K562 (cell line): ENCODE data around the gene VWA8. TPM values are rescaled to one million over a fixed set of nuclear protein-coding genes. Genes with fewer than 3 reads are reported as not detected.
"Not testable (repeated sequence)": the region's sequence is repeated elsewhere in the genome, so short reads cannot be mapped to it uniquely, and the experiment has no call there.

Source experiments
- ATAC-seq: fragments of 200-7000 bp; cut with Tn5 transposase; 3 replicates; pipeline ENCODE4 v1.9.1; 2020; ENCODE audit warnings: moderate library complexity
- BruUV-seq: library from RNA; stranded (reverse); fragments of 400-500 nt; replicated peaks from 2 replicates; lab custom pipeline; 2021; lab: Mats Ljungman, UMichigan
- CTCF ChIA-PET: fragments of 300-600 bp; formaldehyde crosslinking; extraction: SDS; loops from one replicate; lab custom pipeline; 2021; ENCODE audit warnings: low intra/inter-chr PET ratio; lab: Yijun Ruan, JAX
- POLR2A ChIA-PET: fragments of 300-600, 350-650 bp; sonication (Branson Sonifier 250); formaldehyde crosslinking; extraction: SDS; loops from one replicate; lab custom pipeline; 2021; ENCODE audit warnings: antibody characterized with exemption, inconsistent platforms; lab: Yijun Ruan, JAX
- DNase-seq, 4 experiments: peaks; one replicate each; pipeline versions ENCODE4 v3.0.0 to v3.0.0-alpha.2; 2011 to 2018; ENCODE audit warnings: low spot score in 3 of 4, mixed read lengths in 3 of 4; ENCODE audit errors: extremely low read depth in 1 of 4
- FAIRE-seq: peaks from 2 replicates; lab custom pipeline; 2011; peaks lifted over from hg19 to GRCh38; lab: Jason Lieb, UNC
- H2AFZ ChIP-seq: 2 replicates; pipeline ENCODE4 v1.6.0; 2011; ENCODE audit warnings: low read depth, low read length, control low read depth, inconsistent platforms
- H3K27ac ChIP-seq: fragments of 200-600 bp; 3 replicates; pipeline ENCODE4 v1.8.0; 2011; ENCODE audit warnings: low read depth, mild to moderate bottlenecking, control low read depth, inconsistent platforms, low read length, moderate library complexity, mixed read lengths; ENCODE audit errors: extremely low read depth
- H3K27me3 ChIP-seq, 2 experiments: fragments of 300-600 bp in 1 of 2; 2 replicates in 1 of 2; 3 replicates in 1 of 2; pipeline versions ENCODE4 v1.6.0 to v1.8.0; 2011; ENCODE audit warnings: inconsistent platforms in 2 of 2, low read length in 2 of 2, mild to moderate bottlenecking in 1 of 2, mixed read lengths in 1 of 2, moderate library complexity in 1 of 2; ENCODE audit not compliant: control insufficient read depth in 2 of 2, insufficient read depth in 2 of 2
- H3K36me3 ChIP-seq: fragments of 300-600 bp; 3 replicates; pipeline ENCODE4 v1.8.0; 2011; ENCODE audit warnings: mild to moderate bottlenecking, low read length, inconsistent platforms; ENCODE audit not compliant: control insufficient read depth, insufficient read depth
- H3K4me1 ChIP-seq, 2 experiments: fragments of 200-600 bp in 1 of 2; replicated peaks in 1 of 2; 2 replicates in 1 of 2; 3 replicates in 1 of 2; pipeline versions ENCODE4 v1.5.1 to v1.8.0; 2011; ENCODE audit warnings: inconsistent platforms in 2 of 2, low read length in 2 of 2, mild to moderate bottlenecking in 1 of 2, mixed read lengths in 1 of 2, moderate library complexity in 1 of 2; ENCODE audit not compliant: control insufficient read depth in 2 of 2, insufficient read depth in 2 of 2
- H3K4me2 ChIP-seq: 2 replicates; pipeline ENCODE4 v1.6.1; 2011; ENCODE audit warnings: low read length, control low read depth, inconsistent platforms, mixed read lengths; ENCODE audit not compliant: insufficient read depth
- H3K4me3 ChIP-seq: fragments of 200-600 bp; sonication (generic), shearing (Covaris generic); 2 replicates; pipeline ENCODE4 v1.5.1; 2016; ENCODE audit warnings: control low read depth, inconsistent platforms
- H3K79me2 ChIP-seq: fragments of 200-600 bp; 3 replicates; pipeline ENCODE4 v1.8.0; 2011; ENCODE audit warnings: low read length, inconsistent platforms; ENCODE audit not compliant: control insufficient read depth, insufficient read depth
- H3K9ac ChIP-seq, 2 experiments: 2 replicates each; pipeline versions ENCODE4 v1.6.0 to v1.6.1; 2011; ENCODE audit warnings: low read depth in 2 of 2, low read length in 2 of 2, control low read depth in 1 of 2, inconsistent platforms in 1 of 2, mild to moderate bottlenecking in 1 of 2, mixed read lengths in 1 of 2; ENCODE audit not compliant: insufficient read depth in 1 of 2
- H3K9me1 ChIP-seq: one replicate; pipeline ENCODE4 v1.6.0; 2011; ENCODE audit warnings: inconsistent platforms, mild to moderate bottlenecking, low read length, moderate library complexity; ENCODE audit not compliant: control insufficient read depth, insufficient read depth
- H3K9me3 ChIP-seq: replicated peaks from 2 replicates; pipeline ENCODE4 v1.5.1; 2011; ENCODE audit warnings: low read depth, low read length, inconsistent platforms; ENCODE audit not compliant: control insufficient read depth, insufficient read depth
- H4K20me1 ChIP-seq: replicated peaks from 2 replicates; pipeline ENCODE4 v1.6.1; 2011; ENCODE audit warnings: low read length, inconsistent platforms, mixed read lengths; ENCODE audit not compliant: control insufficient read depth, insufficient read depth
- HOMEZ ChIP-seq: fragments of 250-450 bp; sonication (Bioruptor Pico); IDR thresholded peaks from 2 replicates; pipeline ENCODE4 v1.4.0; 2020; ENCODE audit warnings: mild to moderate bottlenecking, moderate library complexity
- RBM39 ChIP-seq: fragments of 200-400 bp; formaldehyde crosslinking; optimal IDR thresholded peaks from 2 replicates; pipeline ENCODE3; 2018; ENCODE audit warnings: low read depth, low read length
- SMARCA4 ChIP-seq: fragments of 450-650 bp; IDR thresholded peaks from 2 replicates; pipeline ENCODE4 v1.6.1; 2016
- SP2 ChIP-seq: IDR thresholded peaks from 2 replicates; pipeline ENCODE4 v1.6.1; 2011; ENCODE audit warnings: mild to moderate bottlenecking, low read depth, low read length, moderate library complexity; ENCODE audit not compliant: poor library complexity, severe bottlenecking; ENCODE audit errors: extremely low read depth
- TAF7 ChIP-seq: fragments of 450-650 bp; IDR thresholded peaks from 2 replicates; pipeline ENCODE4 v1.6.1; 2016; ENCODE audit warnings: missing genetic modification characterization, missing compliant biosample characterization
- TCF7 ChIP-seq: sonication (generic); IDR thresholded peaks from 2 replicates; pipeline ENCODE4 v1.6.1; 2016; ENCODE audit warnings: antibody characterized with exemption, borderline replicate concordance
- ZKSCAN3 ChIP-seq: fragments of 250-450 bp; sonication (Bioruptor Pico); IDR thresholded peaks from 2 replicates; pipeline ENCODE4 v1.4.0; 2020
- ZNF316 ChIP-seq: fragments of 450-650 bp; IDR thresholded peaks from 2 replicates; pipeline ENCODE4 v1.6.1; 2016
- WGBS: fragments of 100-300 bp; shearing (Covaris generic); methylation state at CpG from one replicate; pipeline ENCODE4 v1.1.6; 2016; ENCODE audit warnings: low coverage, mixed read lengths; ENCODE audit not compliant: insufficient coverage; ENCODE audit errors: missing lambda C conversion rate; 5-methylcytosine and 5-hydroxymethylcytosine counted together
- in situ Hi-C: fragments of 300-500 bp; cut with MboI; formaldehyde crosslinking; loops from 4 replicates; pipeline ENCODE4 v1.15.0; 2018; ENCODE audit warnings: inconsistent platforms, mixed read lengths
- intact Hi-C: fragments of 100-400 bp; cut with micrococcal nuclease; formaldehyde crosslinking; loops from 2 replicates; pipeline ENCODE4 v1.14.2; 2022
- polyA plus RNA-seq, 8 experiments: library from polyadenylated mRNA; depleted of rRNA in 4 of 8; stranded (reverse) in 5 of 8; unstranded in 3 of 8; fragments of >200 nt; fragmentation: Nextera tagmentation in 2 of 8; fragmentation: Illumina TruSeq in 1 of 8; extraction: Ambion mirVana in 2 of 8; extraction: Trizol in 1 of 8; gene quantifications; 2 replicates each; pipeline versions ENCODE4 v1.2.1 to v1.2.3, GENCODE V29; 2011 to 2014; ENCODE audit warnings: inconsistent platforms in 1 of 8, missing spikeins in 1 of 8
- total RNA-seq, 7 experiments: library from RNA; depleted of rRNA in 6 of 7; stranded (reverse); fragments of >200 nt in 6 of 7; fragmentation: Illumina TruSeq in 2 of 7; extraction: Trizol in 2 of 7; gene quantifications; 2 replicates each; pipeline versions ENCODE4 v1.2.1 to v1.2.3, GENCODE V29; 2011 to 2021; ENCODE audit warnings: low replicate concordance in 1 of 7
- TF ChIP-seq, protein P1 (sequence below): fragments of 450-650 bp; IDR thresholded peaks from 2 replicates; pipeline ENCODE4 v1.6.1; 2016; ENCODE audit warnings: low read depth, mild to moderate bottlenecking, moderate library complexity
- TF ChIP-seq, protein P2 (sequence below): sonication (generic); formaldehyde crosslinking; IDR thresholded peaks from 2 replicates; pipeline ENCODE4 v1.8.0; 2022; ENCODE audit warnings: mild to moderate bottlenecking, missing genetic modification reagents

Gene VWA8
- total and polyA plus RNA-seq, 9 of the 15 experiments (the other 6 are each of a cell fraction or from before 2014, with no cell fraction given), result 2.1 to 18.5 (median 13.3) TPM

GRCh38 chr13:41577436-41577835 lies 383.5 kb downstream of the VWA8 start:
- Histone ChIP-seq H3K9me3 (no peaks in the 10 kb centered on the region), H3K4me3 (no peak overlapping the region), H3K9me1 (no peaks in the 10 kb centered on the region), H3K27ac (no peak overlapping the region), H3K4me2 (no peak overlapping the region), H3K4me1 (no peaks in the 10 kb centered on the region), H3K79me2 (no peaks in the 10 kb centered on the region), H3K36me3 (peaks cover 11% of the 10 kb centered on the region; the same call in 1 of the 3 replicates), H3K27me3 (no peaks in the 10 kb centered on the region), H3K9ac (no peak overlapping the region), H2AFZ (no peak overlapping the region), H4K20me1 (no peaks in the 10 kb centered on the region)
- in situ Hi-C loops, result no loop called here
- FAIRE-seq, result no peak
- BruUV-seq, result no TSS peak
- intact Hi-C loops, result no loop called here
- ChIA-PET CTCF (no interaction called here), POLR2A (interaction anchor here (1.5 kb wide), 1 partner anchor 8 kb away, joined by 3 read pairs; no protein-coding TSS in a partner anchor)
- DNase-seq, result no peak
- no peak for ATAC-seq
- WGBS, result 84% methylated on average over 3 of the region's 4 CpGs
- TF ChIP-seq TCF7 (no peak), ZKSCAN3 (CRISPR knock-in tag) (no peak), HOMEZ (CRISPR knock-in tag) (no peak), ZNF316 (no peak), RBM39 (no peak), SP2 (no peak), SMARCA4 (no peak), TAF7 (no peak)
- TF ChIP-seq, protein P1, sequence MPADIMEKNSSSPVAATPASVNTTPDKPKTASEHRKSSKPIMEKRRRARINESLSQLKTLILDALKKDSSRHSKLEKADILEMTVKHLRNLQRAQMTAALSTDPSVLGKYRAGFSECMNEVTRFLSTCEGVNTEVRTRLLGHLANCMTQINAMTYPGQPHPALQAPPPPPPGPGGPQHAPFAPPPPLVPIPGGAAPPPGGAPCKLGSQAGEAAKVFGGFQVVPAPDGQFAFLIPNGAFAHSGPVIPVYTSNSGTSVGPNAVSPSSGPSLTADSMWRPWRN, result no peak
- TF ChIP-seq, protein P2, sequence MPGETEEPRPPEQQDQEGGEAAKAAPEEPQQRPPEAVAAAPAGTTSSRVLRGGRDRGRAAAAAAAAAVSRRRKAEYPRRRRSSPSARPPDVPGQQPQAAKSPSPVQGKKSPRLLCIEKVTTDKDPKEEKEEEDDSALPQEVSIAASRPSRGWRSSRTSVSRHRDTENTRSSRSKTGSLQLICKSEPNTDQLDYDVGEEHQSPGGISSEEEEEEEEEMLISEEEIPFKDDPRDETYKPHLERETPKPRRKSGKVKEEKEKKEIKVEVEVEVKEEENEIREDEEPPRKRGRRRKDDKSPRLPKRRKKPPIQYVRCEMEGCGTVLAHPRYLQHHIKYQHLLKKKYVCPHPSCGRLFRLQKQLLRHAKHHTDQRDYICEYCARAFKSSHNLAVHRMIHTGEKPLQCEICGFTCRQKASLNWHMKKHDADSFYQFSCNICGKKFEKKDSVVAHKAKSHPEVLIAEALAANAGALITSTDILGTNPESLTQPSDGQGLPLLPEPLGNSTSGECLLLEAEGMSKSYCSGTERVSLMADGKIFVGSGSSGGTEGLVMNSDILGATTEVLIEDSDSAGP, result no peak

DNA sequence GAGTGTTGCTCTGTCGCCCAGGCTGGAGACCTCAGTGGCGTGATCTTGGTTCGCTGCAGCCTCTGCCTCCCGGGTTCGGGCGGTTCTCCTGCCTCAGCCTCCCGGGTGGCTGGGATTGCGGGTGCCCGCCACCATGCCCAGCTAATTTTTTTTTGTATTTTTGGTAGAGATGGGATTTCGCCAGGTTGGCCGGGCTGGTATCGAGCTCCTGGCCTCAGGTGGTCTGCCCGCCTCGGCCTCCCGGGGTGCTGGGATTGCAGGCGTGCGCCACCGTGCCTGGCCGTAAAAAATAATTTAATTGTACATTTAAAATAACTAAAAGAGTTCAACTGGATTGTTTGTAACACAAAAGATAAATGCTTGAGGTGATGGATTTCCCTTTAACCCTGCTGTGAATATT lies 387.3 kb downstream of the VWA8 start:
- H4K20me1 ChIP-seq, FAIRE-seq, H3K4me1 ChIP-seq, H3K79me2 ChIP-seq, H3K9me3 ChIP-seq, CTCF ChIA-PET, in situ Hi-C loops, H3K36me3 ChIP-seq, DNase-seq, H2AFZ ChIP-seq, H3K4me3 ChIP-seq, H3K9ac ChIP-seq, intact Hi-C loops, BruUV-seq, ATAC-seq, H3K9me1 ChIP-seq, H3K27me3 ChIP-seq, H3K4me2 ChIP-seq, H3K27ac ChIP-seq: not testable (repeated sequence)
- 69% methylated on average over 15 of the region's 19 CpGs for WGBS
- POLR2A ChIA-PET, result interaction anchor here (0.6 kb wide), 1 partner anchor 191 kb away, joined by 3 read pairs; no protein-coding TSS in a partner anchor
